ENCODE results near the gene RPN1. TPM values are rescaled to one million over a fixed set of nuclear protein-coding genes. Genes with fewer than 3 reads are reported as not detected.
"Not testable (repeated sequence)": the region's sequence is repeated elsewhere in the genome, so short reads cannot be mapped to it uniquely, and the experiment has no call there.

Gene RPN1
- total RNA-seq, 2 experiments from 2014 or later: 123 to 149 TPM

DNA sequence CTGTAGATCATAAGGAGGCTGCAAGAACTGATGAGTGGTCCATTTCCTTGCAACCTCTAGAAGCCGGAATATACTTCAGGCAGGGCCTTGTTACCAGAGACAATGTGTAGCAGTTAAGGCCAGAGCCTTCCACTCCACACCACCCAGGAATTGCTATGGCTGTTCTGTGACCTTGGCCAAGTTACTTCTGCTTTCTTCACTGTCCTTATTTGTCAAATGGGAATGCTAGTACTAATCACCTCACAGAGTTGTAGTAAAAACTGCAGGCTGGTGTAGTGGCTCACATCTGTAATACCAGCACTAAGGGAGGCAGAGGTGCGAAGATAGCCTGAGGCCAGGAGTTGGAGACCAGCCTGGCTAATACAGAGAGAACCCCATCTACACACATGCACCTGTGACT is 28.7 kb upstream of the RPN1 start:
- Histone ChIP-seq H3K4me3 (ENCODE audit: low read depth, low read length, poor library complexity, severe bottlenecking) (no peak overlapping the region), H3K4me1 (ENCODE audit: insufficient read depth, low read length, poor library complexity, severe bottlenecking) (peaks cover 37% of the 10 kb centered on the region), H3K36me3 (ENCODE audit: insufficient read depth, low read length) (no peaks in the 10 kb centered on the region), H3K27ac (ENCODE audit: low read depth, low read length, poor library complexity, severe bottlenecking) (no peak overlapping the region), H4K20me1 (ENCODE audit: insufficient read depth, low read length) (no peaks in the 10 kb centered on the region), H3K79me2 (ENCODE audit: insufficient read depth, low read depth, low read length) (peaks cover 5% of the 10 kb centered on the region; the same call in 1 of the 2 replicates), H2AFZ (ENCODE audit: low read length) (no peak overlapping the region), H3K4me2 (ENCODE audit: low read length) (0 out of 2 replicates have a peak overlapping the region, but pooled peaks have one; percentile 98), H3K9me3 (ENCODE audit: low read length) (no peaks in the 10 kb centered on the region), H3K9me2 (ENCODE audit: insufficient read depth, low read length) (no peaks in the 10 kb centered on the region)
- ChIA-PET POLR2A (interaction anchor here (0.7 to 2.6 kb wide), 3 partner anchors 115 to 296 kb away, joined by 3 to 11 read pairs (median 5); no protein-coding TSS in a partner anchor), CTCF (ENCODE audit: unreplicated experiment) (interaction anchor here (1.5 kb wide), 1 partner anchor 116 kb away, joined by 5 read pairs; no protein-coding TSS in a partner anchor)
- intact Hi-C loops (cut with micrococcal nuclease; ENCODE audit: unreplicated experiment): no loop called here
- no TSS peak for BruUV-seq (replicated peaks)
- no peak for DNase-seq (ENCODE audit: low spot score)
- TF ChIP-seq EZH2phosphoT487 (IDR thresholded peaks at IDR 0.05; ENCODE audit: borderline replicate concordance, low read depth, low read length): no peak
- TF ChIP-seq, protein P1, sequence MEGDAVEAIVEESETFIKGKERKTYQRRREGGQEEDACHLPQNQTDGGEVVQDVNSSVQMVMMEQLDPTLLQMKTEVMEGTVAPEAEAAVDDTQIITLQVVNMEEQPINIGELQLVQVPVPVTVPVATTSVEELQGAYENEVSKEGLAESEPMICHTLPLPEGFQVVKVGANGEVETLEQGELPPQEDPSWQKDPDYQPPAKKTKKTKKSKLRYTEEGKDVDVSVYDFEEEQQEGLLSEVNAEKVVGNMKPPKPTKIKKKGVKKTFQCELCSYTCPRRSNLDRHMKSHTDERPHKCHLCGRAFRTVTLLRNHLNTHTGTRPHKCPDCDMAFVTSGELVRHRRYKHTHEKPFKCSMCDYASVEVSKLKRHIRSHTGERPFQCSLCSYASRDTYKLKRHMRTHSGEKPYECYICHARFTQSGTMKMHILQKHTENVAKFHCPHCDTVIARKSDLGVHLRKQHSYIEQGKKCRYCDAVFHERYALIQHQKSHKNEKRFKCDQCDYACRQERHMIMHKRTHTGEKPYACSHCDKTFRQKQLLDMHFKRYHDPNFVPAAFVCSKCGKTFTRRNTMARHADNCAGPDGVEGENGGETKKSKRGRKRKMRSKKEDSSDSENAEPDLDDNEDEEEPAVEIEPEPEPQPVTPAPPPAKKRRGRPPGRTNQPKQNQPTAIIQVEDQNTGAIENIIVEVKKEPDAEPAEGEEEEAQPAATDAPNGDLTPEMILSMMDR (conservative IDR thresholded peaks at IDR 0.05; ENCODE audit: low read length): no peak

DNA sequence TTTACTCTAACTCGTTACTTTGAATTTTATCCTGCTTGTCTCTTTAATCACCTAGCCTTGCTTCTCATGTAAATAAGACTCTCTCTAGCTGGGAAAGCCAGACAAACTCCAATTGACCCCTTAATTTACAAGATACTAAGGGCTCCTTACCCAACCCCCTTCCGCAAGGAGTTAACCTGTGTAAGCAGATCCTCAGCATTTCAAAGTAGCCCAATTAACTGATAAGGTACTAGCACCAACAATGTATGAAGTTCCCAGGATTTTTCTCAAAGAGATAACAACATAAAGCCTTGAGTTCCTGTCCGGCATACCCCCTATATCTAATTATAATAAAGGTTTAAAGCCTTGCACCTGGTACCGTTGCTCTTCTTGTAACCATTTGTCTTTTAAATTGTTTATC is 25.2 kb upstream of the RPN1 start:
- DNase-seq (ENCODE audit: low spot score); H4K20me1 ChIP-seq (ENCODE audit: insufficient read depth, low read length); BruUV-seq (replicated peaks); CTCF ChIA-PET (ENCODE audit: unreplicated experiment); intact Hi-C loops (cut with micrococcal nuclease; ENCODE audit: unreplicated experiment); H3K36me3 ChIP-seq (ENCODE audit: insufficient read depth, low read length); H3K4me3 ChIP-seq (ENCODE audit: low read depth, low read length, poor library complexity, severe bottlenecking); H3K9me3 ChIP-seq (ENCODE audit: low read length); H3K79me2 ChIP-seq (ENCODE audit: insufficient read depth, low read depth, low read length); H3K9me2 ChIP-seq (ENCODE audit: insufficient read depth, low read length): not testable (repeated sequence)
- H3K4me1 ChIP-seq (ENCODE audit: insufficient read depth, low read length, poor library complexity, severe bottlenecking): peaks cover 25% of the 10 kb centered on the region
- POLR2A ChIA-PET: interaction anchor here (1.1 kb wide), 1 partner anchor 25 kb away, joined by 4 read pairs; the partner anchor contains the start of gene RPN1
- H3K27ac ChIP-seq (ENCODE audit: low read depth, low read length, poor library complexity, severe bottlenecking): peak overlapping the region; percentile 14
- H2AFZ ChIP-seq (ENCODE audit: low read length): peak overlapping the region; percentile 75; the same call in 1 of the 2 replicates
- peak overlapping the region; percentile 27; the same call in 1 of the 2 replicates for H3K4me2 ChIP-seq (ENCODE audit: low read length)

DNA sequence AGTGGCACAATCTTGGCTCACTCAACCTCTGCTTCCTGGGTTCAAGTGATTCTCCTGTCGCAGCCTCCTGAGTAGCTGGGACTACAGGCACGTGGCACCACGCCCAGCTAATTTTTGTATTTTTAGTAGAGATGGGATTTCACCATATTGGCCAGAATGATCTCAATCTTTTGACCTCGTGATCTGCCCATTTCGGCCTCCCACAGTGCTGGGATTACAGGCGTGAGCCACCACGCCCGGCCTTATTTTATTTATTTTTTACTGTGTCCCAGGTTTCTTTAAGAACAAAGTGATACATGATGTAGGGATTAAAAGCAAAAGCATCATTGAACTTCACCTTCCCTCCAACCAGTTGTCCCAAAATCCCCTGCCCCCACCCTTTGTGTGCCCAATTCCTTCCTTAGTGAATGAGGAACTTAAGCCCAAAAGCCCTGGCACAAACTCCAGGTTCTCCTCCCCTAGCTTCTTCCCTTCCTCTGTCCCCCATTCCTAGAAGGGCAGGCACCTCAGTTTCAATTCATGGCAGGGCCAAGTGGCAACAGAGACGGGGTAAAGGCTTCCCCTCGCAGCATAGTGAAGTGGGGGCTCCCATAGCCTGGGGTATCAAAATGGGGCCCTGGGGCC is 23.7 kb upstream of the RPN1 start:
- no peaks in the 10 kb centered on the region for H3K9me2 ChIP-seq (ENCODE audit: insufficient read depth, low read length)
- H3K36me3 ChIP-seq (ENCODE audit: insufficient read depth, low read length): no peaks in the 10 kb centered on the region
- no peaks in the 10 kb centered on the region for H4K20me1 ChIP-seq (ENCODE audit: insufficient read depth, low read length)
- no peak for DNase-seq (ENCODE audit: low spot score)
- CTCF ChIA-PET (ENCODE audit: unreplicated experiment): no interaction called here
- H3K4me2 ChIP-seq (ENCODE audit: low read length): peak overlapping the region; percentile 27
- no peaks in the 10 kb centered on the region for H3K79me2 ChIP-seq (ENCODE audit: insufficient read depth, low read depth, low read length)
- peak overlapping the region; percentile 25 for H3K27ac ChIP-seq (ENCODE audit: low read depth, low read length, poor library complexity, severe bottlenecking)
- peak overlapping the region; percentile 75 for H2AFZ ChIP-seq (ENCODE audit: low read length)
- no peak for TF ChIP-seq EZH2phosphoT487 (IDR thresholded peaks at IDR 0.05; ENCODE audit: borderline replicate concordance, low read depth, low read length)
- TF ChIP-seq, protein P1 (conservative IDR thresholded peaks at IDR 0.05; ENCODE audit: low read length): no peak
- H3K4me3 ChIP-seq (ENCODE audit: low read depth, low read length, poor library complexity, severe bottlenecking): no peak overlapping the region
- intact Hi-C loops (cut with micrococcal nuclease; ENCODE audit: unreplicated experiment): no loop called here
- BruUV-seq (replicated peaks): no TSS peak
- H3K9me3 ChIP-seq (ENCODE audit: low read length): no peaks in the 10 kb centered on the region; the same call in 1 of the 2 replicates
- peaks cover 18% of the 10 kb centered on the region for H3K4me1 ChIP-seq (ENCODE audit: insufficient read depth, low read length, poor library complexity, severe bottlenecking)
- POLR2A ChIA-PET: interaction anchor here (0.6 to 1.5 kb wide), 2 partner anchors 10 to 11 kb away, joined by 4 to 7 read pairs; no protein-coding TSS in a partner anchor
